CD4-positive, alpha-beta T cell treated with Interleukin-4 for 4 hours (primary cell): ENCODE data around the gene PI4KB.
"Not testable (repeated sequence)": the region's sequence is repeated elsewhere in the genome, so short reads cannot be mapped to it uniquely, and the experiment has no call there.

Experiments used
- DNase-seq: peaks from one replicate; pipeline ENCODE4 v3.0.0-alpha.2; 2020

The PI4KB gene

GRCh38 chr1:151275341-151275740 lies 51.9 kb downstream of the PI4KB start:
- not testable (repeated sequence) for DNase-seq

- DNase-seq = no peak
Measured at GRCh38 chr1:151273924-151274466, 53.2 kb downstream of the PI4KB start.

GRCh38 chr1:151267760-151268159 lies 59.5 kb downstream of the PI4KB start:
- no peak for DNase-seq

- DNase-seq = no peak
Measured at GRCh38 chr1:151266821-151267220, 60.4 kb downstream of the PI4KB start.

GRCh38 chr1:151266315-151266714 lies 60.9 kb downstream of the PI4KB start:
- no peak for DNase-seq

- DNase-seq = no peak
Measured at GRCh38 chr1:151265446-151266236, 61.6 kb downstream of the PI4KB start.

- no peak for DNase-seq
Measured at GRCh38 chr1:151259351-151259750, 67.9 kb downstream of the PI4KB start.

- no peak for DNase-seq
Measured at GRCh38 chr1:151255381-151255780, 71.8 kb downstream of the PI4KB start.

- DNase-seq = peak; percentile 96
Measured at GRCh38 chr1:151254217-151255213, 72.7 kb downstream of the PI4KB start, which contains the start of gene PSMD4. Gene PSMD4 (plus strand): TSS chr1:151254734. CDS start chr1:151254783, 49 bp downstream.

GRCh38 chr1:151251656-151252470 lies 75.4 kb downstream of the PI4KB start:
- peak; percentile 81 for DNase-seq

GRCh38 chr1:151246786-151247185 lies 80.4 kb downstream of the PI4KB start:
- DNase-seq = no peak

GRCh38 chr1:151243683-151244216 lies 83.5 kb downstream of the PI4KB start:
- no peak for DNase-seq

GRCh38 chr1:151242442-151242841 lies 84.8 kb downstream of the PI4KB start:
- no peak for DNase-seq
